K562 (cell line): Measurements from ENCODE around the gene ACY1. TPM values are rescaled to one million over a fixed set of nuclear protein-coding genes. Genes with fewer than 3 reads are reported as not detected.
A peak's percentile ranks its signal among the peaks of the same experiment; 100 is the strongest.

Source experiments
- BRD4 ChIP-seq: fragments of 200-600 bp; sonication (generic); IDR thresholded peaks from 2 replicates; pipeline ENCODE4 v1.6.1; 2017; ENCODE audit warnings: inconsistent platforms
- CHD2 ChIP-seq: IDR thresholded peaks from 2 replicates; pipeline ENCODE4 v1.6.1; 2011; ENCODE audit warnings: low read depth, low read length
- COPS2 ChIP-seq: fragments of 450-650 bp; conservative IDR thresholded peaks from 2 replicates; pipeline ENCODE4 v1.6.1; 2016; ENCODE audit warnings: mild to moderate bottlenecking, moderate library complexity
- FOS ChIP-seq: IDR thresholded peaks from 3 replicates; pipeline ENCODE4 v1.6.1; 2011; ENCODE audit not compliant: insufficient read length; ENCODE audit errors: extremely low read depth
- MAX ChIP-seq: sonication (generic); formaldehyde crosslinking; IDR thresholded peaks from 2 replicates; pipeline ENCODE4 v1.9.0; 2022; ENCODE audit warnings: mild to moderate bottlenecking, missing genetic modification reagents
- MYBL2 ChIP-seq, 2 experiments: fragments of 450-650 bp in 1 of 2; sonication (generic) in 1 of 2; formaldehyde crosslinking in 1 of 2; IDR thresholded peaks; 2 replicates each; pipeline versions ENCODE4 v1.6.1 to v1.8.1; 2017 to 2022; ENCODE audit warnings: borderline replicate concordance in 1 of 2, inconsistent platforms in 1 of 2, low read depth in 1 of 2, mild to moderate bottlenecking in 1 of 2, missing genetic modification reagents in 1 of 2, moderate library complexity in 1 of 2
- NFIC ChIP-seq: fragments of 450-650 bp; IDR thresholded peaks from 2 replicates; pipeline ENCODE4 v1.6.1; 2017; ENCODE audit warnings: mild to moderate bottlenecking, inconsistent platforms
- PATZ1 ChIP-seq: fragments of 250-450 bp; sonication (Bioruptor Pico); IDR thresholded peaks from 2 replicates; pipeline ENCODE4 v1.5.0; 2020; ENCODE audit warnings: mild to moderate bottlenecking, borderline replicate concordance
- POLR2H ChIP-seq: IDR thresholded peaks from 2 replicates; pipeline ENCODE4 v1.6.1; 2016; ENCODE audit warnings: missing genetic modification characterization, low read depth, mild to moderate bottlenecking, control low read depth, missing compliant biosample characterization, moderate library complexity
- SMARCA5 ChIP-seq: fragments of 450-650 bp; IDR thresholded peaks from 2 replicates; pipeline ENCODE4 v1.6.1; 2016
- SNRNP70 ChIP-seq: fragments of 200-400 bp; formaldehyde crosslinking; optimal IDR thresholded peaks from 2 replicates; pipeline ENCODE3; 2017; ENCODE audit warnings: low read depth, low read length
- TEAD1 ChIP-seq, 2 experiments: fragments of 450-650 bp in 1 of 2; sonication (generic) in 1 of 2; formaldehyde crosslinking; IDR thresholded peaks; 2 replicates each; pipeline versions ENCODE4 v1.4.0 to v1.8.0; 2020 to 2022; ENCODE audit warnings: mild to moderate bottlenecking in 2 of 2, missing genetic modification reagents in 1 of 2
- WHSC1 ChIP-seq: IDR thresholded peaks from one replicate; pipeline ENCODE4 v1.6.1; 2012; ENCODE audit warnings: low read length, control low read depth, inconsistent platforms
- ZBTB5 ChIP-seq: fragments of 450-650 bp; IDR thresholded peaks from 2 replicates; pipeline ENCODE4 v1.6.1; 2017; ENCODE audit warnings: antibody characterized with exemption
- polyA plus RNA-seq, 8 experiments: library from polyadenylated mRNA; depleted of rRNA in 4 of 8; stranded (reverse) in 5 of 8; unstranded in 3 of 8; fragments of >200 nt; fragmentation: Nextera tagmentation in 2 of 8; fragmentation: Illumina TruSeq in 1 of 8; extraction: Ambion mirVana in 2 of 8; extraction: Trizol in 1 of 8; gene quantifications; 2 replicates each; pipeline versions ENCODE4 v1.2.1 to v1.2.3, GENCODE V29; 2011 to 2014; ENCODE audit warnings: inconsistent platforms in 1 of 8, missing spikeins in 1 of 8
- total RNA-seq, 7 experiments: library from RNA; depleted of rRNA in 6 of 7; stranded (reverse); fragments of >200 nt in 6 of 7; fragmentation: Illumina TruSeq in 2 of 7; extraction: Trizol in 2 of 7; gene quantifications; 2 replicates each; pipeline versions ENCODE4 v1.2.1 to v1.2.3, GENCODE V29; 2011 to 2021; ENCODE audit warnings: low replicate concordance in 1 of 7

Gene ACY1
- total and polyA plus RNA-seq, 9 of the 15 experiments (the other 6 are each of a cell fraction or from before 2014, with no cell fraction given) = 70.7 to 195 (median 123) TPM

- TF ChIP-seq SMARCA5 = no peak
- no peak for TF ChIP-seq MYBL2 (IDR thresholded peaks at IDR 0.05; ENCODE audit: low read depth)
- no peak for TF ChIP-seq MYBL2 (CRISPR knock-in tag; IDR thresholded peaks at IDR 0.05; ENCODE audit: borderline replicate concordance)
- no peak for TF ChIP-seq ZBTB5
- peak; percentile 98 for TF ChIP-seq BRD4
- TF ChIP-seq NFIC = peak; percentile 42
- no peak for TF ChIP-seq COPS2
- no peak for TF ChIP-seq SNRNP70
- 0 out of 2 replicates have a peak, but pooled peaks have one; percentile 82 for TF ChIP-seq POLR2H (tag)
- TF ChIP-seq FOS = no peak
- TF ChIP-seq CHD2 = no peak
- no peak for TF ChIP-seq WHSC1
- TF ChIP-seq TEAD1 (CRISPR knock-in tag; IDR thresholded peaks at IDR 0.05) = 0 out of 4 replicates have a peak, but pooled peaks of 1 of the 2 experiments have one; percentile 16
- peak; percentile 76; the same call in 1 of the 2 replicates for TF ChIP-seq MAX (CRISPR knock-in tag)
- no peak for TF ChIP-seq PATZ1 (CRISPR knock-in tag)
Measured at GRCh38 chr3:51995346-51996163, 12.2 kb downstream of the ACY1 start, which contains the start of gene RPL29 (continued).
